Measurements from ENCODE around the gene TNMD. TPM values are rescaled to one million over a fixed set of nuclear protein-coding genes. Genes with fewer than 3 reads are reported as not detected.

TNMD gene
- total and polyA plus RNA-seq, 2 donors (not counting 3 experiments of a cell fraction or from before 2014, with no cell fraction given) = not detected

DNA sequence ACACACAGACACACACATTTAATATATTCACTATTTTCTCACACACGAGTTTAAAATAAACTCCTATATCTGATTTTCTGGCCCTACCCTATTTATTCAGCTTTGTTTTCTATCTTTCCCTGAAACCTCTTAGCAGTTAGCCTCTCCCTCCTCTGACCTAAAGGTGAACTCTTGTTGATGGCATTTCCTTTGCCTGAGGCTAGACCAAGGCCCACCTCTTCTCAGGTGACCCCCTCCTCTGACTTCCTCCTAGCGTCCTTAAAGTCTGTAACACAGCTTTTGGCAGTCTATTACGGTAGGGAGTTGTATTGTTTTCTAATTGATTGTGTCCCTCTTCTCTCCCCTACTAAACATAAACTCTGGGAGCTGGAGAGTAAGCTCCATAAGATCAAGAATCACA, 57.6 kb downstream of the TNMD start:
- H3K4me2 ChIP-seq (ENCODE audit: insufficient read depth, low read length) = no peak overlapping the region
- peak overlapping the region; percentile 46 for H2AFZ ChIP-seq (ENCODE audit: low read depth, low read length)
- FAIRE-seq = no peak
- H3K4me1 ChIP-seq (ENCODE audit: control insufficient read depth, extremely low read depth, insufficient read depth, low read length) = peaks cover 34% of the 10 kb centered on the region
- H3K27me3 ChIP-seq (ENCODE audit: control insufficient read depth in 2 of 2, insufficient read depth in 2 of 2, low read length in 2 of 2) = no peaks in the 10 kb centered on the region
- H3K27ac ChIP-seq (ENCODE audit: insufficient read depth, low read depth, low read length) = peak overlapping the region; percentile 39
- H3K9me3 ChIP-seq (replicated peaks; ENCODE audit: control insufficient read depth, insufficient read depth, low read length) = no peaks in the 10 kb centered on the region
- no peak overlapping the region for H3K4me3 ChIP-seq (replicated peaks in 1 of 3; ENCODE audit: insufficient read depth in 1 of 3, low read depth in 1 of 3, low read length in 3 of 3)
- dilution Hi-C loops (cut with MboI; ENCODE audit: extremely low pct_ligation_motif_present, low sequenced_read_pairs) (no loop called here), intact Hi-C loops (cut with micrococcal nuclease) (loop anchor here (5.0 kb wide), 1 partner anchor 750 kb away; the partner anchor contains the start of gene RPL36A)
- ChIA-PET CTCF (interaction anchor here (1.2 to 1.6 kb wide), 2 partner anchors 27 to 126 kb away, joined by 5 read pairs; no protein-coding TSS in a partner anchor), POLR2A (no interaction called here)
- TF ChIP-seq, protein P1, sequence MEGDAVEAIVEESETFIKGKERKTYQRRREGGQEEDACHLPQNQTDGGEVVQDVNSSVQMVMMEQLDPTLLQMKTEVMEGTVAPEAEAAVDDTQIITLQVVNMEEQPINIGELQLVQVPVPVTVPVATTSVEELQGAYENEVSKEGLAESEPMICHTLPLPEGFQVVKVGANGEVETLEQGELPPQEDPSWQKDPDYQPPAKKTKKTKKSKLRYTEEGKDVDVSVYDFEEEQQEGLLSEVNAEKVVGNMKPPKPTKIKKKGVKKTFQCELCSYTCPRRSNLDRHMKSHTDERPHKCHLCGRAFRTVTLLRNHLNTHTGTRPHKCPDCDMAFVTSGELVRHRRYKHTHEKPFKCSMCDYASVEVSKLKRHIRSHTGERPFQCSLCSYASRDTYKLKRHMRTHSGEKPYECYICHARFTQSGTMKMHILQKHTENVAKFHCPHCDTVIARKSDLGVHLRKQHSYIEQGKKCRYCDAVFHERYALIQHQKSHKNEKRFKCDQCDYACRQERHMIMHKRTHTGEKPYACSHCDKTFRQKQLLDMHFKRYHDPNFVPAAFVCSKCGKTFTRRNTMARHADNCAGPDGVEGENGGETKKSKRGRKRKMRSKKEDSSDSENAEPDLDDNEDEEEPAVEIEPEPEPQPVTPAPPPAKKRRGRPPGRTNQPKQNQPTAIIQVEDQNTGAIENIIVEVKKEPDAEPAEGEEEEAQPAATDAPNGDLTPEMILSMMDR (IDR thresholded peaks at IDR 0.05; ENCODE audit: extremely low read depth in 1 of 2, insufficient read depth in 1 of 2, low read depth in 1 of 2, low read length in 2 of 2) = no peak
- TF ChIP-seq MYC (IDR thresholded peaks at IDR 0.05; ENCODE audit: low read depth, low read length) = no peak
- TF ChIP-seq FOS (IDR thresholded peaks at IDR 0.05; ENCODE audit: borderline replicate concordance, insufficient read depth, low read length) = no peak
- no peak for TF ChIP-seq MAX (IDR thresholded peaks at IDR 0.05; ENCODE audit: insufficient read depth, insufficient read length)
- TF ChIP-seq GATA2 (IDR thresholded peaks at IDR 0.05; ENCODE audit: insufficient read depth, insufficient read length, low read depth, low read length) = no peak
- TF ChIP-seq EZH2 (IDR thresholded peaks at IDR 0.05; ENCODE audit: borderline replicate concordance, low read depth, low read length, severe bottlenecking) = no peak
- TF ChIP-seq POLR2AphosphoS5 (IDR thresholded peaks at IDR 0.05; ENCODE audit: insufficient read depth, low read depth, low read length) = no peak
- TF ChIP-seq JUN (IDR thresholded peaks at IDR 0.05; ENCODE audit: borderline replicate concordance, insufficient read depth, insufficient read length, low read depth) = no peak
- TF ChIP-seq POLR2A (IDR thresholded peaks at IDR 0.05; ENCODE audit: low read depth, low read length) = no peak
- H3K9ac ChIP-seq (replicated peaks; ENCODE audit: extremely low read depth, insufficient read depth, low read length) = no peak overlapping the region
- peak; percentile 19 for DNase-seq (ENCODE audit: low read depth, low spot score)
- no peaks in the 10 kb centered on the region for H3K9me1 ChIP-seq (replicated peaks; ENCODE audit: control insufficient read depth, extremely low read depth, insufficient read depth, low read length)
- no TSS peak for BruUV-seq (replicated peaks)
- no peaks in the 10 kb centered on the region for H4K20me1 ChIP-seq (replicated peaks; ENCODE audit: control insufficient read depth, extremely low read depth, insufficient read depth, low read length)
- H3K79me2 ChIP-seq (ENCODE audit: control insufficient read depth, insufficient read depth, low read length) = peaks cover 33% of the 10 kb centered on the region
- H3K36me3 ChIP-seq (ENCODE audit: control insufficient read depth in 2 of 2, extremely low read depth in 1 of 2, insufficient read depth in 2 of 2, low read length in 2 of 2) = no peaks in the 10 kb centered on the region
